Stimulated activated CD4-positive, alpha-beta T cell treated with anti-CD3 and anti-CD28 coated beads, Interleukin-12 subunit alpha, Interleukin-12 subunit beta, amount 100 ng/mL, for 24 hours (primary cell): Measurements from ENCODE around the gene DOCK10.
"Not testable (repeated sequence)": the region's sequence is repeated elsewhere in the genome, so short reads cannot be mapped to it uniquely, and the experiment has no call there.

Experiments used
- DNase-seq, 2 experiments: peaks; one replicate each; pipeline ENCODE4 v3.0.0-alpha.2; 2020; ENCODE audit warnings: low read depth in 2 of 2

DOCK10 gene

GRCh38 chr2:224919472-224920110 is 122.7 kb downstream of the DOCK10 start:
- no peak for DNase-seq

GRCh38 chr2:224918626-224919471 is 123.4 kb downstream of the DOCK10 start:
- DNase-seq: no peak

GRCh38 chr2:224917246-224917645 is 125.0 kb downstream of the DOCK10 start:
- DNase-seq: not testable (repeated sequence)

- no peak for DNase-seq
These were observed 127.1 kb downstream of the DOCK10 start for GRCh38 chr2:224915136-224915535.

GRCh38 chr2:224910574-224910925 is 131.7 kb downstream of the DOCK10 start:
- no peak for DNase-seq

- no peak for DNase-seq
These were observed 132.2 kb downstream of the DOCK10 start for GRCh38 chr2:224909885-224910573.

GRCh38 chr2:224908818-224909217 is 133.4 kb downstream of the DOCK10 start:
- no peak for DNase-seq

GRCh38 chr2:224904381-224904780 is 137.9 kb downstream of the DOCK10 start:
- DNase-seq: no peak

GRCh38 chr2:224903621-224904020 is 138.6 kb downstream of the DOCK10 start:
- DNase-seq: no peak

GRCh38 chr2:224901121-224901676 is 141.1 kb downstream of the DOCK10 start:
- no peak for DNase-seq

GRCh38 chr2:224895377-224895776 is 146.9 kb downstream of the DOCK10 start:
- no peak for DNase-seq

GRCh38 chr2:224894356-224894755 is 147.9 kb downstream of the DOCK10 start:
- DNase-seq: no peak

GRCh38 chr2:224893848-224894247 is 148.4 kb downstream of the DOCK10 start:
- no peak for DNase-seq

GRCh38 chr2:224892574-224893204 is 149.6 kb downstream of the DOCK10 start:
- no peak for DNase-seq

- DNase-seq: no peak
These were observed 151.9 kb downstream of the DOCK10 start for GRCh38 chr2:224890372-224890771.

GRCh38 chr2:224887141-224887540 is 155.1 kb downstream of the DOCK10 start:
- DNase-seq: no peak

GRCh38 chr2:224885836-224886547 is 156.3 kb downstream of the DOCK10 start:
- DNase-seq: no peak

- DNase-seq: no peak
These were observed 157.0 kb downstream of the DOCK10 start for GRCh38 chr2:224885291-224885690.

GRCh38 chr2:224884188-224884587 is 158.1 kb downstream of the DOCK10 start:
- DNase-seq: no peak

GRCh38 chr2:224883700-224884099 is 158.6 kb downstream of the DOCK10 start:
- DNase-seq: no peak

GRCh38 chr2:224883172-224883516 is 159.1 kb downstream of the DOCK10 start:
- DNase-seq: no peak
